HG03135 (cell line): ENCODE results near the gene UCHL5.
"Not testable (repeated sequence)": the region's sequence is repeated elsewhere in the genome, so short reads cannot be mapped to it uniquely, and the experiment has no call there.

Source experiments
- ATAC-seq: cut with Tn5 transposase; IDR thresholded peaks from one replicate; pipeline ENCODE4 v1.9.1; 2021; ENCODE audit warnings: mild to moderate bottlenecking, moderate library complexity; ENCODE audit not compliant: unreplicated experiment

The UCHL5 gene

DNA sequence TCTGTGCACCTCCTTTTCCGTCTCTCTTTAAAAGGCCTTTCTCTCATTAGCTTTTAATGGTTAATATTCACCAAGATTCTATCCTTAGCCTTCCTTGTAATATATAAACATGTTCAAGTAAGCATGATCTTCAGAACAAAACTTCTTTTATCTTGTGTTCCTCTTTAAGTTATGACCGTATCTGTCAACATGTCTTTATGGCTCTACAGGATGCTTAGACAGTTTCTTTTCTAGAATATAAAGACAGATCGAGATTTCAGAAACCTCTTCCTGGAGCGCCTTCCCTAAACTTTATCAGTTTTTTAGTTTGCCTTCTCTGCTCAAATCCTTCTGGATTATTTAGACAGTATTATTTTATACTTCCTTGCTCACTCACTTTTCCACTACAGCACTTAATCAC, 7.4 kb upstream of the UCHL5 start:
- ATAC-seq = no peak

DNA sequence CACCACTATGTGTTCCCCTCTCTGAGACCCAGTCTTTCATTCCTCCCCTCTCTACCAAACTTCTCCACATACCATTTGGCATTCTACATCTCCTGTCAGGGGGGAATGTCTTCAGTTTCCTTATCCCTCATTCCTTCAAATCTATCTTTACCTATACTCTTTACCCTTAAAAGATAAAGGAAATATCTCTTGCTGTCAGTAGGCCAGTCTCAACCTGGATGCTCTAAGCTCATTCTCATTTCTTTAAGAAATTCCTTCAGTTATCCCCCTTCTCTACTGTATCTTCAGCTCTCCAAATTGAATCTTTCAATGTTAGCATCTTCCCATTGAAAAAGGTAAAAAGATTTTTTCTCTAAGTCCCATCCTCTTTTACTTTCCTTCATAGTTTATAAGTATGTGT, 6.8 kb upstream of the UCHL5 start:
- no peak for ATAC-seq

DNA sequence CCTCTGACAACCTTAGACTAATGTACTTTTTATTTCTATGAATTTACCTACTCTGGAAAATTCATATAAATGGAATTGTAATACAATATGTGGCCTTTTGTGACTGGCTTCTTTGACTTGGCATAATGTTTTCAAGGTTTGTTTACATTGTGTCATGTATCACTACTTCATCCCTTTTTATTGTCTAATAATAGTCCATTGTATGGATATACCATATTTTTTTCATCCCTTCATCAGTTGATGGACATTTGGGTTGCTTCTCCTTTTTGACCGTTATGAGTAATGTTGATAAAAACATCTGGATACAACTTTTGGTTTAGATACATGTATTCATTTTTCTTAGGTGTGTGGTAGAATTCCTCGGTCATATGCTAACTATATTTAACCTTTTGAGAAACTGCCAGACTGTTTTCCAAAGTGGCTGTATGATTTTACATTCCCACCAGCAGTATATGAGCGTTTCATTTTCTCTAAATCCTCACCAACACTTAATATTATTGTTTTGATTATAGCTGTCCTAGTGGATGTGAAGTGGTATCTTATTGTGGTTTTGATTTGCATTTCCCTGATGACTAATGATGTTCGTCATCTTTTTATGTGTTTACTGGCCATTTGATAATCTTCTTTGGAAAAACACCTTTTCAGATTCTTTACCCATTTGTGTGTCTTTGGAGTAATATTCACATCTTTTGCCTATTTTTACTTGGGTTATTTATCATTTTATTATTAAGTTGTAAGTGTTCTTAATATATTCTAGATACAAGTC, 3.7 kb upstream of the UCHL5 start:
- ATAC-seq = no peak

DNA sequence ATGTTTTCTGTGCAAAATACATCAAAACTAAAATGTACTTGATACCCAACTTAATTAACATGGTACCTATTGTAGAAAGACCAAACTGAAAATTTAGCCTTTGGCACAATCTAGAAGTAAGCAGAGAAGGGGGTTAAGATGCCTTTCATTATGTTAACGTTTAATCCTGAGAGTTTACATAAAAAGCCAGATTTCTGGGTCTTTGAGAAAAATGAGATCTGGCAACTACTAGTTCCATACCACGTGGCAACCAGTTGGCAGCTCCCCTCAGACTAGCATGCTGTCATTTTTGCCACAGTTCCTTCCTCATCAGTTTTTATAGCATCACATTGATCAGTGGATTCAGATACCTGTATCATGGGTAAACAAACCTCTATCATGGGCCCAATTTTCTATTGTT, 1.8 kb upstream of the UCHL5 start:
- no peak for ATAC-seq

DNA sequence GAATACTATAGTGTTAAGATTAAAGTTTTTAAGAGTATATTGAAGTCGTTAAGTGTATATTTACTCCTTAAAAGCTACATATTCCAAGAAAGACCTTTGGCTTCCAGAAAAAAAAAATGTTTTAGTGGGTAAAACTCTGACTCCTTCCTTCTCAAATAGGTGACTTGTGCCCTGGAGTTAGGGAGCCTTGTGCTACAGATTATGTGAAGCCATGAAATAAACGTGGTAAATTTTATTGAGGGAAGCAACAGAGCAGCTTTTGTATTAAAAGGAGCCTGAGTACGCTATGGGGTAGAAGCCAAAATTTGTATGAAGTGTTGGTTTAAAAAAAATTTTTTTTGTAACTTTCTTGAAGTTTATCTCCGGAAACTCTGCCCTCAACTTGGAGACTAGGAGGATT, 1.2 kb upstream of the UCHL5 start:
- no peak for ATAC-seq

DNA sequence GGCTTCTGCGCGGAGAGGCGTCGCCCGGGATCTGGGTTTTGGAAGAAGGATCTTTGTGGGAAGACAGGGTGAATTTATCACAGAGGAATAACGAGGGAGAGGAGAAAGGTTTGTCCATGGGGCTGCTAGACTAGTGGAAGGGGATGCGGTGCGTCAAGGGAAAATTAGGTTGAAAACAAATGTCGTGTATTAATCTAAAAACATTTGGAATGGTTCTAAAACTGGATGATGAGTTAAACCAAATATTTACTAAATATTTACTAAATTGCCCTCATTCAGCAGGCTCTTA, 899 bp upstream of the UCHL5 start:
- no peak for ATAC-seq

DNA sequence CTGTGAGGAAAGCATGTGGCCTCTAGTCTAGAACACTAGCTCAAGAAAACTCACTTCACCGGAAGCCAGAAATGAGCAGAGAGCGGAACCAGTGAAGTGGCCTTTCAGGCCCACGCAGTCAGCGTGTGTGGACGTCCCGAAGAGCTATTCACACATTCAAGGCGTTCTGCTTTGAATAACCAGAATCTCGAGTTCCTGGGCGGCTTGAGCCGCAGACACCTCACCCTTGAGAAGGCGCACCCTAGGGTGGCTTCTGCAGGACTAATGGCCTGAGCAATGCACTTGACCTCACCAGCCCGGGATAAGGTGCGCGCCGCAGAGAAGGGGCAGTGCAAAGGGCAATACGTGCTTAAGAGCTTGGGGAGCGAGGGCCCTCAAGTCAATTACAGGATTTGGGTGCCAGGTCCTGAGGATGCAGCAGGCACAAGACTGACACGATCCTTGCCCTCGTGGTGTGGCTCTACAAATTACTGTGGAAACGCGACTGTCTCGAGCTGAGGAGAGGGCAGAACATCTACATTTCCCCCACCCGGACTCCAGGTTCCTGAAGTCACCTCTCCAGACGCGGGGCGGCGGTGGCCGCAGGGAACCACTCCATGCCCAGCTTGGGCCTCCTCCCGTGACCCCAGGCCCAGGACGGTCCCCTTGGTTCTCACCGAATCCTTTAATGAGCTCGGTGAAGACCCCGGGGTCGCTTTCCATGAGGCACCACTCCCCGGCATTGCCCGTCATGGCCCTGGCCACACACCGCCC, 455 bp downstream of the UCHL5 start:
- ATAC-seq = peak; percentile 45

DNA sequence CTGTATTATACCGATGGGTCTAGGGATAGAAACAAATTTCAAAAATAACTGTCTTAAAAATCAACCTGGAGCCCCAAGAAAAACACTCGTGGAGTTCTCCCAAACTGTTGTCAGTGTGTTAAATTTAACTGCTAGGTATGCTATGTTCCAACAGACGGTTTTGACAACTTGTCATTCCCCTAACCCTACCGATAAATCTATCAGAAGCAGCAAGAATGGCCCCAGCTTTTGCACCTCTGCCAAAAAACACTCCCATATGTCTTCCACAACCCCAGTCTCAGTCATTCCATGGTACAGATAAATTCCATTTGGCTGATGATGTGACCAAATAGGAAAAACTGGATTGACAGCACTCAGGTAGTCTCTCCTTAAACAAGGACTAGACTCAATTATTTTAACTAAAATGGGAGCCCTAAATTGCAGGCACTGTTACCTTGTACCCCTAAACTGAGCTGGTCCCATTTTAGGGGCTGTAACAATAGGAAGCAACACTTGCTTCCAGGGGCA, 4.9 kb downstream of the UCHL5 start:
- ATAC-seq = no peak

DNA sequence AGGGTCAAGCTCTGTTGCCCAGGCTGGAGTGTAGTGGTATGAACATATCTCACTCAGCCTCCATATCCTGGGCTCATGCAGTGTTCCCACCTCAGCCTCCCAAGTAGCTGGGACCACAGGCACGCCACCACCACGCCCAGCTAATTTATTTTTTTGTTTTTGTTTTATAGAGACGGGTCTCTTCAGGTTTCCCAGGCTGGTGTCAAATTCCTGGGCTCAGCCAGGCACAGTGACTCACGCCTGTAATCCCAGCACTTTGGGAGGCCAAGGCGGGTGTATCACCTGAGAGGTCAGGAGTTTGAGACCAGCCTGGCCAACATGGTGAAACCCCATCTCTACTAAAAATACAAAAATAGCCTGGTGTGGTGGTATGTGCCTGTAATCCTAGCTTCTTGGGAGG, 10.2 kb downstream of the UCHL5 start:
- ATAC-seq = not testable (repeated sequence)

DNA sequence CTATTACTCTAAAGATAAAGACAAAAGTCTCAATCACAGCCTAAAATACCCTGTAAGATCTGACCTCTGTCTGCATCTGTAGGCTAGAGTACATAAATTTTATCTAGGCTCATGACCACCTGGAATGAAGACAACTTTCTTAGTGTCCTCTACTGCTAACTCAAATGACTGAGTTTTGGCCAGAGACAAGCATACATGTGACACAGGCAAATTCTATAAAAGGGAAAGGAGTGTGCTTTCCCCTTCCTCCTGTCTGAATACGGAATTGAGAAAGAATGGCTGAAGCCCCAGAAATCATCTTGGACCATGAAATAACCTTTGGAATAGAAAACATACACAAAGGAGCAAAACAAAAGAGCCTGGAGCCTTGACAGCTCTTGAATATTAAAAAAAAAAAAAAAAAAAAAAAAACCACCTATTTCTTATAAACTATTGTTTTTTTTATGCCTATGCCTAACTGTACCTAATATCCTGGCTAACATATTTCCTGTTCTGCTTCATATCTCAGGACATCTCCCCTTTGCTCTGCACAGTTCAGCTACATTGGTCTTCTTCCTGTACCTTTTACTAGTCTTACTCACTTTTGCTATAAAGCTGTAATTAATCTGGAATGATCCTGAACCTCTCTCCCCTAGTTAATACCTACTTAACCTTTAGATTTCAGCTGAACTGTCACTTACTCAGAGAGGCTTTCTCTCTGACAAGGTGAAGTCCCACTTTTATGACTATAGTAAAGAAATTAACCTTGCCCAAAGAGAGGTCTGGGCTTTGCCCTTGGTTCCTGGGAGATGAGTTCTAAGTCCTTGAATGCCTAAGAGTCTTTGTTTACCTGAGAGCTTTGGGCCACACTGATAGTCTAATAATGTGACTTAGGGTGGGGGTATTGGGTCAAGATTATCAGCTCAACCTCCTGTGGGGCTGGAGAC, 16.1 kb downstream of the UCHL5 start:
- ATAC-seq = no peak

DNA sequence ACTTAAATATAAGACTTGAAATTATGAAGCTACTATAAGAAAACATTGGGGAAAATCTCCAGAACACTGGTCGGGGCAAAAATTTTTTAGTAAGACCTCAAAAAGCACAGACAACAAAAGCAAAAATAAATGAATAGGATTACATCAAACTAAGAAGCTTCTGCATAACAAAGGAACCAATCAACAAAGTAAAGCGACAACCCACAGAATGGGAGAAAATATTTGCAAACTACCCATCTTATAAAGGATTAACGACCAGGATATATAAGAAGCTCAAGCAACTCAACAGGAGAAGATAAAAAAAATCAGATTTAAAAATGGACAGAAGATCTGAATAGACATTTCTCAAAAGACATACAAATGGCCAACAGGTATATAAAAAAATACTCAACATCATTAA, 19.1 kb downstream of the UCHL5 start:
- no peak for ATAC-seq

DNA sequence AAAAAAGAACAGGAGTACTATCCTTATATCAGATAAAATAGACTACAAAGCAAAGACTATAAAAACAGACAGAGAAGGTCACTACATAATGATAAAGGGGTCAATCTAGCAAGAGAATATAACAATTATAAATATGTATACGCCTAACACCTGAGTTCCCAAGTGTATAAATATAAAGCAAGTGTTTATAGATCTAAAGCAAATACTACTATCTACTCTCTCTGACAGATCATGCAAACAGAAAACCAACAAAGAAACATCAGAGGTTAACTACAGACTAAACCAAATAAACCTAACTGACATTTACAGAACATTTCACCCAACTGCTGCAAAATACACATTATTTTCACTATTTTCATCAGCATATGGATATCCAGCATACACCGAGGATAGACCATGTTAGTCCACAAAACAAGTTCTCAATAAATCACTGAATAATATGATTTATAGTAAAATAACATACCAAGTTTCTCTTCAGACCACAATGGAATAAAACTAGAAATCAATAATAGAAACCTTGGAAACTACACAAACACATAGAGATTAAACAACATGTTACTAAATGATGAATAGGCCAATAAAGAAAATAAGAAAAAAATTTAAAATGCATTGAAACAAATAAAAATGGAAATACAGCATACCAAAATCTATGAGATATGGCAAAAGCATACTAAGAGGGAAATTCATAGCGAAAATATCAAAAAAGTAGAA, 22.7 kb downstream of the UCHL5 start:
- no peak for ATAC-seq

DNA sequence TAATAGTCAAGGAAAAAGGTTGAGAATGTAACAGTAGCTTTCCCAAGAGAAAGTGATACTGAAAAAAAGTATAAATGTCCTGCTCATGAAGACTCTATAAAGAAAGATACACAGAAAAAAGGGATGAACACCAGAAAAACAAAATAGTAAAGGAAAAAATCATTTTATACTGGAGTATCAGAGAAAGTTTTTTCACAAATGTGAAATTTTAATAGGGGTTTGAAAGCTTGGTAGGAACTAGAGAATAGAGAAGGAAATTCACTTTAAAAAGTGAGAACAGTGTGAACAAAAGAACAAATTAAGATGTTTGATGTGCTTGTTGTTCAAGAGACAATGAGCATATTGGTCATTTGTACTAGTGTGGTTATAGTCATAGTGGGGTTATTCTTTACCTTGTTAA, 25.6 kb downstream of the UCHL5 start:
- no peak for ATAC-seq

DNA sequence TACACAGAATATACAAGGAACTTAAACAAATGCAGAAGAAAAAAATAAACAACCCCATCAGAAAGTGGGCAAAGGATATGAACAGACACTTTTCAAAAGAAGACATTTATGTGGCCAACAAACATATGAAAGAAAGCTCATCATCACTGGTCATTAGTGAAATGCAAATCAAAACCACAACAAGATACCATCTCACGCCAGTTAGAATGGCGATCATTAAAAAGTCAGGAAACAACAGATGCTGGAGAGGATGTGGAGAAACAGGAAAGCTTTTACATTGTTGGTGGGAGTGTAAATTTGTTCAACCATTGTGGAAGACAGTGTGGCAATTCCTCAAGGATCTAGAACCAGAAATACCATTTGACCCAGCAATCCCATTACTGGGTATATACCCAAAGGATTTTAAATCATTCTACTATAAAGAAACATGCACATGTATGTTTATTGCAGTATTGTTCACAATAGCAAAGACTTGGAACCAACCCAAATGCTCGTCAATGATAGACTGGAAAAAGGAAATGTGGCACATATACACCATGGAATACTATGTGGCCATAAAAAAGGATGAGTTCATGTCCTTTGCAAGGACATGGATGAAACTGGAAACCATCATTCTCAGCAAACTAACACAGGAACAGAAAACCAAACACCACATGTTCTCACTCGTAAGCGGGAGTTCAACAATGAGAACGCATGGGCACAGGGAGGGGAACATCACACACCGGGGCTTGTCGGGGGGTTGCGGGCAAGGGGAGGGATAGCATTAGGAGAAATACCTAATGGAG, 26.3 kb downstream of the UCHL5 start:
- ATAC-seq = not testable (repeated sequence)

DNA sequence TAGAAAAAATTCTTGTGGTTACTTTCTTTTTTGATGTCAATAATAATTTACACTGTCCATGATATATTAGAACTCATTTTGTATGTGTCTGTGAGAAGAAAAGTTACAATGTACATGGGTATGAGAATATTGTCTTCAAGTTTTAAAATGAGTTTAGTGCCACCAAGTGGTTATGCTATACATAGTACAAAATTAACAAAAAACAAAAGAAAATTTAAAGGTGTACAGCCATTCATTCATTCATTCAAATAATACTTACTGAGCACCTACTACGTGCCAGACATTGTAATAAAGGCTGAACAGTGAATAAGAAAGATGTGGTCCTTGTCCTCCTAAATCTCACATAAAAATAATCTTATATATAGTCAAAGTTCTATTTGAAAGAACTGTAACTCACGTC, 27.7 kb downstream of the UCHL5 start:
- ATAC-seq = peak; percentile 63

DNA sequence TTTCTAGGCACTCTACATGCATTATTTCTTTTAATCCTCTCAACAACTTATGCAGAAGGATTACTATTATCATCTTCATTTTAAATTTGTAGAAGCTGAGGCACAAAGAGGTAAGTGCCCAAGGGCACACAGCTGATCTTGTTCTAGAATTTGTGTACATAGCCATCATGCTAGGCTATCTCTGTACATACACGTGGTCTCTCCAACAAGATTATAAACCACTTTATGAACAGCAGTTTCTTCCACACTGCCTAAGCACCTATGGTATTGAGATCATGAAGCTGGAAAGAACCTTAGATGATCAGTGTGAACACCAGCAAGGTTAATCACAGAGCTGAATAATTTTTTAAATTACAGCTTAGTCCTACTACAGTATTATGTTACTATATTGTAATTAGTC, 28.9 kb downstream of the UCHL5 start:
- ATAC-seq = no peak

DNA sequence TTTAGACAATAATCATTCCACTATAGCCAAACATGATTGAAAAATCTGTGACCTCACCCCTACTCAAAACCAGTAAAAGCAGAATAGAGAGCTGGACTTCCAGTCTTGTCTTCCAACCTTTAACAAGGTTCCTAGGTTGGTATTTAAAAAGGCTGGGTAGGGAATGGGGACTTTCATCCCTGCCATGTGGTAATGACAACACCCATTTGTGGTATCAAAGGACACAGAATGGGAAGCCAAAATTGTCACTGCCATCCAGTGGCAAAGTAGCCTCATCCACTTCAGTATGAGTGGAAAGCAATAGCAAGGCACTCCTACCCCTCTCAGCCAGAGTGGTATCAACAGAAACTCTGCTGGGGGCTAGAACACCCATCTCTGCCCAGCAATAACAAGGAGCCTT, 33.9 kb downstream of the UCHL5 start:
- no peak for ATAC-seq

DNA sequence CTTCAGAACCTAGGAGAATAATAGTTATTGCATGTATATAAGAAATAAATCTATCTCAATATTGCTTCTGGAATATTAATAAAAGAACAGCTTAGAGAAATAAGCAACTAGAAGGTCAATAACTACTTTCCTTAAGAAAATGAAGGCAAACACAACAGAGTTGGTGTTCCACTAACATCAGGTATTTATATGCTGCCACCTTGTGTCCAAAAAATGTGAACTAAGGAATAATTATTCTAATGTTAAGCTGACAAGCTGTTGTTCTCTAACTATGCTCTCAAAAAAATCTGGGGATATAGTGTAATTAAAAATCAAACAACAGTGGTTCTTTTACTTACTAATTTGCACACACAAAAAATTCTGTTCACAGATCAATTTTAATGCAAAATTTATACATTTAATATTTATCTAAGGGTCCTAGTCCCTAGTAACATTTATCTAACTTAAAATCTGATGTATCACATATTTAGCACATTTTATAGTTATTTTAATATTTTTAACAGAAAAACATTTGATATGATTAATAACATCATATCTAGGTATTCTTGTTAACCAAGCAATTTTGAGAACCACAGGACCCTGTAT, 39.6 kb downstream of the UCHL5 start:
- no peak for ATAC-seq

DNA sequence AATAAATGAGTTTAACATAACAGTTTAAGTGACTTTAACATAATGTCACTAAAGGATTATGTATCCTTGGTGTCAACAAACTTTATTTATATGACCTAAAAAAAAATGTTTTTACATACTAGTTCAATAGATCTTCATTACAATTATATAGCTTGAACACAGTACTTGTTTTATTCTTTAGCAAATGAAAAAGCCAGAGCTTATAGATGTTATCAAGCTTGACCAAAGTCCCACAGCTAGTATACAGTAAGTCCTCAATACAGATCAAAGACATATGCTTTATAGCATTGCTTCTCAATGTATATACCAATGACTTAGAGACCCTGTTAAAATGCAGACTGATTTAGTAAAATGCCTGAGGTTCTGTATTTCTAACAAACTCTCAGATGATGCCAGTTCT, 42.4 kb downstream of the UCHL5 start:
- ATAC-seq = no peak

DNA sequence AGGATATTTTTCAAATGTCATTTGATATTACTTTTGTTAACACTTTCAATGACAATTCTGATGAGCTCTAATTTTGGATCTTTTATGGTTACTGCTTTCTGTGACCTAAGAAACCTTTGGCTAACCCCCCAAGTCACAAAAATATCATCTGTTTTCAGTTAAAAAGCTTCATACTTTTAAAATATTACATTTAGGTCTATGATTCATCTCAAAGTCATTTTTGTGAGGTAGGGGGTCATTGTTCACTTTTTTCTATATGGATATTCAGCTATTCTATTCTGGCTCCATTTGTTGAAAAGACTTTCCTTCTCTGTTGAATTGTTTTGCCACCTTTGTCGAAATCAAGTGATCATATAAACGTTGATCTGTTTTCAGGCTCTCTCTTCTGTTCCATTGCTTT, 44.8 kb downstream of the UCHL5 start:
- no peak for ATAC-seq
